Activated naive CD8-positive, alpha-beta T cell treated with anti-CD3 and anti-CD28 coated beads, Interleukin-2, amount 10 ng/mL, durations not matched to agents 7 days and 5 days (primary cell): ENCODE data around the gene RBPJL. TPM values are rescaled to one million over a fixed set of nuclear protein-coding genes. Genes with fewer than 3 reads are reported as not detected.

ENCODE experiments used
- ATAC-seq: fragments of 150-1000 bp; cut with Tn5 transposase; one replicate; pipeline ENCODE4 v1.10.0; 2021; ENCODE audit warnings: low read depth, moderate library complexity
- POLR2A ChIA-PET: fragments of 350-600 bp; sonication (Branson Sonifier 250); formaldehyde crosslinking; loops from one replicate; lab custom pipeline; 2021; ENCODE audit warnings: antibody characterized with exemption; lab: Charles Lee
- DNase-seq: peaks from one replicate; pipeline ENCODE4 v3.0.0; 2021
- H3K27ac Mint-ChIP-seq: one replicate; pipeline ENCODE4 v1.8.0; 2022; ENCODE audit warnings: mild to moderate bottlenecking, mixed read lengths
- H3K27me3 Mint-ChIP-seq: one replicate; pipeline ENCODE4 v1.8.0; 2022; ENCODE audit warnings: mild to moderate bottlenecking, moderate library complexity, mixed read lengths
- H3K36me3 Mint-ChIP-seq: one replicate; pipeline ENCODE4 v1.8.0; 2021; ENCODE audit warnings: mild to moderate bottlenecking, mixed read lengths
- H3K4me1 Mint-ChIP-seq: one replicate; pipeline ENCODE4 v1.8.0; 2021; ENCODE audit warnings: mixed read lengths
- H3K4me3 Mint-ChIP-seq: one replicate; pipeline ENCODE4 v1.8.0; 2022; ENCODE audit warnings: mild to moderate bottlenecking, moderate library complexity, mixed read lengths
- H3K9me3 Mint-ChIP-seq: one replicate; pipeline ENCODE4 v1.8.0; 2021; ENCODE audit warnings: mixed read lengths
- total RNA-seq, 2 experiments: library from RNA; stranded (reverse); gene quantifications; one replicate each; pipeline ENCODE4 v1.2.3, GENCODE V29; 2021

The RBPJL gene
- total RNA-seq, 2 experiments from 2014 or later, result not detected

DNA sequence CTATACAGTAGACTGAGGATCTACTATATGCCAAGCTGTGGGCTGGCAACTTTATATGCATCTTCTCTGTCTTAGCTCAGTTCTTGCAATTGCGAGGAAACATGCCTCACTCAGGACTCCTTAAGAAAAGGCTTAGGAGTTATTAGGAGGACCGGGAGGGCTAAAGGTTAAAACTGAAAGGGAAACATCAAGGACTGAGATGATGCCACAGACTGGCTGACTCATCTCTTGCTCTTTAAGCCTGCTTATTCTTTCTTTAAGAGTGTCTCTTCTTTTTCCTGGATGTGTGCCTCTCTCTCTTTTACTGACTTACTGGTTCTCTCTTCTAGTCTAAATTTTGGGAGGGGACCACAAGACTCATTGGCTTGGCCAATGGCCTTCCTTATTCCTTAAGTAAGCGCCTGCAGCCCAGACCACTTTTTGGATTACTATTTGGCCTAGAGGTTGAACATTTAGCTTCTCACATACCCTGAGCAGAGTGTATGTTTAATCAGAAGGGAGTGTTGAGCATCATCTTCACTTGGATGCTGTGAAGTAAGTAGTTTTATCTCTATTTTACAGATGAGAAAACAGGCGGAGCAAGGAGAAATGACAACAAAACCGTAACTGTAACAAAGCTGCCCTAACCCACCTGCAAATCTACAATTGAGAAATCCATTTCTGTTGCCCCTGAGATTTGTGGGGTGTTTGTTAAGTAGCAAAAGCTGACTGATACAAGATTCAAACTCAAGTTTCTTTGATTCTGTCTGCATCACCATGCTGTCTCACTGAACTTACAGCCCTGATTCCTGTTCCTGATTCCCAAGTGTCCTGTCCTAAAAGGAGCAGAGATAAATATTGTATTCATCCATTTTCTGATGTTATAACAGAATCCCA, 48.8 kb downstream of the RBPJL start:
- no peak for DNase-seq
- POLR2A ChIA-PET, result no interaction called here
- ATAC-seq, result peak; percentile 70
- no peaks in the 10 kb centered on the region for H3K27me3 Mint-ChIP-seq
- H3K27ac Mint-ChIP-seq, result peak overlapping the region; percentile 80
- H3K4me1 Mint-ChIP-seq, result peaks cover 48% of the 10 kb centered on the region
- H3K36me3 Mint-ChIP-seq, result no peaks in the 10 kb centered on the region
- no peaks in the 10 kb centered on the region for H3K9me3 Mint-ChIP-seq
- H3K4me3 Mint-ChIP-seq, result peak overlapping the region; percentile 57

DNA sequence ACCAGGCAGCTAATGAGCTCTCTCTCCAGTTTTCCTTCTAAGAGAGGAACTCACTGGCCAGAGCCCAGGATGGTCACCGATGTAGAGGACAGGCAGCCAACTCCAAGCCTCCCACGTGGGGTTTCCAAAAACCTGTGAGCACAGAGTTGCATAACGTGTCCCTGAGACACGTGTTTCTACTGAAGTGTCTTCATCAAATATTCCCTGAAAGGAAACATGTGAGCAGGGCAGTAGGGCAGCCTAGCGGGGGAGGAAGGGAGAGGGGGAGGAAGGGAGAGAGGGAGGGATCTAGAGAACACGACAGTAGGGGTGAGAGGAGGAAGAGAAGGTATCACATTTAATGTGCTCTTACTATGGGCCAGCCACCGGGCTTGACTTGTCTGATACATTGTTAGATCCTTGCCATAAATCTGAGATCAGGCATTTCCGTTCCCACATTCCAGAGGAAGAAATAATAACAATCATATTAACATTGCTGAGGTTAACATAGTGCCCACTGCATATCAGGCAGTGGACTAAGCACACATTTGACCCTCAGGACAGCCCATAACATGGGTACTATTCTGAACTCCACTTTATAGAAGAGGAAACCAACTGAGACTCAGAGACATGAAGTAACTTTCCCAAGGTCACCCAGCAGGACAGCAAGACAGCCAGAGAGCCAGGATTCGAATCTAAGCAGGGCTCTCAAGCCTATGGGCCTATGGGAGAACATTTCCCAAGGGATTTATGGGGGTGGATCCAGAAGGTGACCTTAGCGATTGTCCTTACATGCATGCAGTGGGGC, 51.8 kb downstream of the RBPJL start:
- Mint-ChIP-seq H3K4me1 (peaks cover 51% of the 10 kb centered on the region), H3K27ac (no peak overlapping the region), H3K9me3 (no peaks in the 10 kb centered on the region), H3K27me3 (no peaks in the 10 kb centered on the region), H3K4me3 (no peak overlapping the region), H3K36me3 (no peaks in the 10 kb centered on the region)
- DNase-seq, result no peak
- ATAC-seq, result no peak
- POLR2A ChIA-PET, result interaction anchor here (1.5 kb wide), 1 partner anchor 15 kb away, joined by 6 read pairs; no protein-coding TSS in a partner anchor

DNA sequence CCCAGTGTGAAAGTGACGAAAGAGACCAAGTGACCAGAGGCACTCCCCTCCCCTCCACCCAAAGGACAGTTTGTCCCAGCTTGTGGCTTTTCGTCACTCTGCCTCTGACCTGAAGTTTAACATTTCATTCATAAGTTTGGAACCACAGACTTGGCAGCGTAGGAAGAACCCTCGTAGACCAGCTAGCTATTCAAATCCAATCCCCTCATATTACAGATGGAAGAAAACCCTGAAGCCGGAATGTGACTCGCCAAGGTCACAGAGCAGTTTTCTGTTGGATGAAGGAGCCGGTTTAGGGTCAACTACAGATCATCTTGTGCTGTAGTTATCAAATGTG, 52.4 kb downstream of the RBPJL start:
- Mint-ChIP-seq H3K27me3 (no peaks in the 10 kb centered on the region), H3K27ac (no peak overlapping the region), H3K36me3 (no peaks in the 10 kb centered on the region), H3K4me3 (no peak overlapping the region), H3K9me3 (no peaks in the 10 kb centered on the region), H3K4me1 (peaks cover 50% of the 10 kb centered on the region)
- ATAC-seq, result no peak
- no peak for DNase-seq
- POLR2A ChIA-PET, result interaction anchor here (1.5 kb wide), 1 partner anchor 15 kb away, joined by 6 read pairs; no protein-coding TSS in a partner anchor

DNA sequence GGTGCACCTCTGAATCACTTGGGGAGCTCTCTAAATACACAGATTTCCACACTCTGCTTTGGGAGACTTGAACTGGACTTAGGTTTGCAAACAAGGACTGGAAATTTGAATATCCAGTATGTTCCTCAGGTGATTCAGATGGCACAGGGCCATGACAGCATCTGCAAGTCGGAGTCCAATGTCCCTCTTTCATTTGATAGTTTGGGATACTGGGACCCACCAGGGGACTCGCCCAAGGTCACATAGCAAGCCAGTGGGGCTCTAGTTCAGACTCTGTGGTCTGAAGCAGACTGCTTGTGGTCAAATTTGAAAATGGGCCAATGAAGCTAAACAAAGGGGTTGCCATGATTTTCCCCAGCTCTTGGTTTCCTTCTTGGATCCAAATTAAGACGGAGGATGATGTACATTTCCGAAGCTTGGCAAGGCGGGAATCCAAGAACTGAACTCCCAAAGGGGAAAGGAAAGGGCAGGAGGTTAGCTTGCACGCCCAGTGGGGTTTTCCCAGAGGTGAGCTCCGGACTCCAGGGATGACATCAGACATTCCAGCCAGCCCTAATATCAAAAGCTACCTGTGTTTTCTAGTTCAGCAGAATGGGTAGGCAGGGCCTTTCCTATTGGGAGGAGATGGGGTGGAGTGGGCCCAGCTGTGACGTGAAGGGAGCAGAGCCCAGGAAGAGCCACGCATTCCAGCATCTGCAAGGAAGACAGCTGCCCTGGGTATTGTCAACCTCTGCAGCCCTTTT, 52.9 kb downstream of the RBPJL start:
- H3K4me3 Mint-ChIP-seq, result no peak overlapping the region
- H3K27ac Mint-ChIP-seq, result no peak overlapping the region
- H3K27me3 Mint-ChIP-seq, result no peaks in the 10 kb centered on the region
- H3K4me1 Mint-ChIP-seq, result peaks cover 47% of the 10 kb centered on the region
- ATAC-seq (no peak), DNase-seq (no peak)
- POLR2A ChIA-PET, result interaction anchor here (1.5 kb wide), 1 partner anchor 14 kb away, joined by 6 read pairs; no protein-coding TSS in a partner anchor
- H3K9me3 Mint-ChIP-seq, result no peaks in the 10 kb centered on the region
- H3K36me3 Mint-ChIP-seq, result no peaks in the 10 kb centered on the region

DNA sequence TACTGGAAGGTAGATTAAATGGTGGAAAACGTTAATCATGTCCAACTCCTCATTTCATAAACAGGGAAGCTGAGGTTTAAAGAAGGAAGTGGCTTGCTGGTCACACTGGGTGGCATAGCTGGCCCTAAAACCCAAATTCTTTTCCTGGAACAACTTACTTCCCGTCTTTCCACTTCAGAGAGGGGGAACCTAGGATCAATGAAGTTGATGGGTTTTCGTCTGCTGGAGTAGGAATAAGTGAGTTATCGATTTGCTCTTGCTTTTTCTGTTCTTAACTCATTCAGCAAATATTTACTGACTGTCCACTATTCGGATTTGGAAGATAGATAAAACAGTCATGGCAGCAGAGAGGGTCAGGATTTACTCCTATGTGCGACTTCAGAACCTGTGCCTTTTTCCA, 55.2 kb downstream of the RBPJL start:
- POLR2A ChIA-PET, result interaction anchor here (0.7 to 2.9 kb wide), 2 partner anchors 14 to 625 kb away, joined by 3 to 14 read pairs; partner anchors contain the start of gene SDC4

DNA sequence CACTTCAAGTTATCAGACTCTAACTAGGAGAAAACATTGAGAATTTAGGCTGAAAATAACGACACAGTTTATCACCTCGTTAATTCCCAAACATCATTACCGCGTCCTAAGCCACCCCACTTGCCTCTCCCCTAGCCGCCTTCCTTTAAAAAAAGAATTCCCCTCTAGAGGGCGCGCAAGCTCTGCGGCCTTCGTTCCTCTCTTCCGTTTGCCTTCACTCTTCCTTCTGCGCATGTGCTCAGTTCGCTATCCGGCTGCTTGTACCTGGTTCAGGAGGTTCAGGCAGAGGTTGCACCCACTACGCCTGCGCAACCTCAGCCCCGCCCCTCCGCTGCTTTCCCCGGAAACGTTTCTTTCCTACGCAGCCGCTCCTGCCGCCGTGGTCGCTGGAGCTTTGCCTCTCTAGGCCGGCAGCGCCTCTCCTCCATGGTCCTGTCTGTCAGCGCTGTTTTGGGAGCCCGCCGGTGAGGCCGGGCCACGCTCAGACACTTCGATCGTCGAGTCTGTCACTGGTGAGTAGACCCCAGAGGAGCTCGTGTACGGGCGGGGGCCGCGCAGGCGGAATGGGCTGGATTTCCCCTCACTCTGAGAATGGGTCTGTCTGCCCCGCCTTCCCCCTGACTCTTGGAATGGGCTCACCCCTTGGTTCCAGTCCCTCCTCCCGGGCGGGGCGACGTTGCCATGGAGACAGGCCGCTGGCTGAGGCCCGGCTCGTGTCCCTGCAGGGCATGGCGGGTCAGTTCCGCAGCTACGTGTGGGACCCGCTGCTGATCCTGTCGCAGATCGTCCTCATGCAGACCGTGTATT, 56.4 kb downstream of the RBPJL start, which contains the start of gene SYS1:
Gene SYS1 (plus strand): TSS at position 353 of the 807 bp plus-strand sequence. CDS start 376 bp downstream, at position 729.
- Mint-ChIP-seq H3K9me3 (no peaks in the 10 kb centered on the region), H3K27ac (peak within 1 kb of the TSS; percentile 90), H3K36me3 (peaks cover 10% of the 10 kb centered on the region), H3K4me1 (peaks cover 40% of the 10 kb centered on the region), H3K4me3 (peak within 1 kb of the TSS; percentile 97), H3K27me3 (no peaks in the 10 kb centered on the region)
- POLR2A ChIA-PET, result interaction anchor here (0.5 to 4.0 kb wide), 15 partner anchors 10 to 1772 kb away, joined by 3 to 49 read pairs (median 4); partner anchors contain the start of genes DNTTIP1, IFT52, PIGT and SDC4
- ATAC-seq (peak; percentile 92), DNase-seq (peak; percentile 97)

More for the DNA sequence above, 55.2 kb downstream of the RBPJL start:
- ATAC-seq (no peak), DNase-seq (no peak)
- Mint-ChIP-seq H3K4me1 (peaks cover 45% of the 10 kb centered on the region), H3K27me3 (no peaks in the 10 kb centered on the region), H3K4me3 (no peak overlapping the region), H3K27ac (no peak overlapping the region), H3K36me3 (peaks cover 5% of the 10 kb centered on the region), H3K9me3 (no peaks in the 10 kb centered on the region)

DNA sequence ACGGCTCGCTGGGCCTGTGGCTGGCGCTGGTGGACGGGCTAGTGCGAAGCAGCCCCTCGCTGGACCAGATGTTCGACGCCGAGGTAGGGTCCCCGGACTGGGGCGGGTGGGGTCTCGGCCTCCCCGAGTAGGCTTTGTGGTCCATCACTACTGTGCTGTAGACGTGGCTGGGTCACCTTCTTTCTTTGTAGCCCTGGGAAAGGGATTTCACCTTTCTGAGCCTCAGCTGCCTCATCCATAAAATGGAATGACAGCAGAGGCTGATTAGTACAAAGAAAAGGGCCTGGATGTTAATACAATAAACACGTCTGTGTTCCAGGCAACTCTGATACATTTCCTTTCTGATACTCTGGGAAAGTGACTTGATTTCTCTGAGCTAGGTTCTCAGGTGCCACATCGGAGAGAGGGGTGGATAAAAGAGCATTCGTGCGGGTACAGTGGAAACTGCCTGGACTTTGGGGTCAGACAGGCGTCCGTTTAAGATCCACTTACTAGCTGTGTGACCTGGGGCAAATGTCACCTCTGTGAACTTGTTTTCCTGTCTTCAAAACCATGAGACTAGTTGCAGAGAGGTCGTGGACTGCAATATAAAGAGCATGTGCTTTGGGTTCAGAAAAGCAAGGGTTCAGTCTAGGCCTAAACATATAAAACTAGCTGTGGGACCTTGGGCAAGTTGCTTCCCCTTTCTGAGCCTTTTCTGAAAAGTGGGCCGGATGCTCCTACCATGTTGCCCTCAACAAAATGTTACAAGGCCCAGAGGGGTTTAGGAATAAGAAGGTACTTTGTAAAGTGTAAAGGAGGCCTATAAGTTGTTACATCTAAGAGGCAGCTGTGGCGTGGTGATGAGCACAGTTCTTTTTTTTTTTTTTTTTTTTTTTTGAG, 57.2 kb downstream of the RBPJL start:
- Mint-ChIP-seq H3K4me1 (peaks cover 40% of the 10 kb centered on the region), H3K36me3 (peaks cover 14% of the 10 kb centered on the region), H3K27me3 (no peaks in the 10 kb centered on the region), H3K9me3 (no peaks in the 10 kb centered on the region), H3K27ac (peak overlapping the region; percentile 90), H3K4me3 (peak overlapping the region; percentile 97)
- ATAC-seq, result no peak
- POLR2A ChIA-PET, result interaction anchor here (0.6 to 4.0 kb wide), 9 partner anchors 9 to 428 kb away, joined by 3 to 49 read pairs (median 8); partner anchors contain the start of genes DNTTIP1, PIGT, SDC4 and WFDC3
- no peak for DNase-seq

DNA sequence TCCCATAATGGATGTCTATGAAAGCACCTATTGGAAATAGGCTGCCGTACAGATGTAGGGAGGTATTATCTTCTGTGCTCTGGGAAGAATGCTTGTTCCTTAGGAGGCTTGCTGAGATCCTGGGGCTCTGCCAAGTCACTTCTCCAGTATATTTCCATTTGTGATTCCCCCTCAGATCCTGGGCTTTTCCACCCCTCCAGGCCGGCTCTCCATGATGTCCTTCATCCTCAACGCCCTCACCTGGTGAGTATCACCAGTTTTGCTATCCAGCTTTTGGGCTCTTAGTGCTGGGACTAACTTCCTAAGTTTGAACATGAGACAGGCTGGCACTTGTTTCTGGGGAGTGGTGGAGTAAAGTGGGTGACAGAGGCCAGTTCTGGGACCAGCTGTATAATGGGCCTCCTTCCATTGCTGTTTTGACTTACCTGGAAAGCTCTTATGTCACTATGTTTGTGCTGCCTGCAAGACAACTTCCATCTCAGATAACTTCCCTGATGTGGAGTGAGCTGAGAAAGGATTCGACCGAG, 58.9 kb downstream of the RBPJL start:
- ATAC-seq (no peak), DNase-seq (no peak)
- Mint-ChIP-seq H3K4me1 (peaks cover 41% of the 10 kb centered on the region), H3K27me3 (no peaks in the 10 kb centered on the region), H3K9me3 (no peaks in the 10 kb centered on the region), H3K36me3 (peaks cover 15% of the 10 kb centered on the region), H3K27ac (no peak overlapping the region), H3K4me3 (no peak overlapping the region)
- POLR2A ChIA-PET, result interaction anchor here (4.0 kb wide), 1 partner anchor 7 kb away, joined by 49 read pairs; no protein-coding TSS in a partner anchor

DNA sequence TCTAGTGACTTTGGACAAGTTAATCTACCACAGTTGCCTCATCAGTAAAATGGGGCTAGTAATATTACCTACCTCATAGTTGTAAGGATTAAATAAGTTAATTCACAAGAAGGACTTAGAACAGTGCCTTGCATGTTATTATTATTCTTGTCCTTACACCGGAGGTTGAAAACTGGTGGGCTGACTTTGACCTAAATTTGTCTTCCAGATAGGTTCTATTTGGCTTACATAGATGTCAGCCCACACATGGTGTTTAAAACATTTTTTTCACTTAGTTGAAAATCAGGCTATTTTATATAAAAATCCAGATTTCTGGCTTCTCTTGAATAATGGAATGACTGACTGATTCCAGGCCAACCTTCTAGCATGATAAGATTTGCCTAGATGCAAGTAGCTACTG, 59.6 kb downstream of the RBPJL start:
- no peak overlapping the region for H3K4me3 Mint-ChIP-seq
- H3K36me3 Mint-ChIP-seq, result peaks cover 15% of the 10 kb centered on the region
- no peak overlapping the region for H3K27ac Mint-ChIP-seq
- DNase-seq, result no peak
- no peak for ATAC-seq
- H3K9me3 Mint-ChIP-seq, result no peaks in the 10 kb centered on the region
- no peaks in the 10 kb centered on the region for H3K27me3 Mint-ChIP-seq
- peaks cover 41% of the 10 kb centered on the region for H3K4me1 Mint-ChIP-seq
- POLR2A ChIA-PET, result interaction anchor here (4.0 kb wide), 1 partner anchor 7 kb away, joined by 49 read pairs; no protein-coding TSS in a partner anchor

DNA sequence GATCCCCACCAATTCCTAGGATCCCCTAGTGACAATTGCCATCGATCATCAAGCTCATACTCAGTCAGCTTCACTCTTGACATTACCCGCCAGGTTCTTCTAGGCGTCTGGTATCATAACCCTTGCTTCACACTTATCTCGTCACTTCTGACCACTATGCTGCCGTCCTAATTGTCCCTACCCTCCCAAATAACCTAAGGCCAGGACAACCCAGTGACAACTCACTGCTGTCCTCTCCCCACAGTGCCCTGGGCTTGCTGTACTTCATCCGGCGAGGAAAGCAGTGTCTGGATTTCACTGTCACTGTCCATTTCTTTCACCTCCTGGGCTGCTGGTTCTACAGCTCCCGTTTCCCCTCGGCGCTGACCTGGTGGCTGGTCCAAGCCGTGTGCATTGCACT, 60.0 kb downstream of the RBPJL start:
- Mint-ChIP-seq H3K4me3 (no peak overlapping the region), H3K27me3 (no peaks in the 10 kb centered on the region)
- POLR2A ChIA-PET, result no interaction called here

DNA sequence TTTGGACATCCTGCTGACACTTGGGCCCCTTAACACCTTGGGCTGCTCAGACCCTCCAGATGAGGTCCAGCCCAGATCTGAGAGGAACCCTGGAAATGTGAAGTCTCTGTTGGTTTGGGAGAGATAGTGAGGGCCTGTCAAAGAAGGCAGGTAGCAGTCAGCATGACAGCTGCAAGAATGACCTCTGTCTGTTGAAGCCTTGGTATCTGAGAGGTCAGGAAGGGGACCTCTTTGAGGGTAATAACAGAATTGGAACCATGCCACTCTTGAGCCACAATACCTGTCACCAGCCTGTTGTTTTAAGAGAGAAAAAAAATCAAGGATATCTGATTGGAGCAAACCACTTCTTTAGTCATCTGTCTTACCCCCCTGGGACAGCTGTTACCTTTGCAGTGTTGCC, 60.5 kb downstream of the RBPJL start:
- ATAC-seq (no peak), DNase-seq (no peak)
- no peak overlapping the region for H3K27ac Mint-ChIP-seq
- no peak overlapping the region for H3K4me3 Mint-ChIP-seq
- POLR2A ChIA-PET, result no interaction called here
- peaks cover 38% of the 10 kb centered on the region for H3K4me1 Mint-ChIP-seq
- peaks cover 15% of the 10 kb centered on the region for H3K36me3 Mint-ChIP-seq
- H3K9me3 Mint-ChIP-seq, result no peaks in the 10 kb centered on the region
- H3K27me3 Mint-ChIP-seq, result no peaks in the 10 kb centered on the region

More for the DNA sequence above, 60.0 kb downstream of the RBPJL start:
- H3K36me3 Mint-ChIP-seq, result peaks cover 15% of the 10 kb centered on the region
- ATAC-seq (no peak), DNase-seq (no peak)
- no peaks in the 10 kb centered on the region for H3K9me3 Mint-ChIP-seq
- peaks cover 41% of the 10 kb centered on the region for H3K4me1 Mint-ChIP-seq
- no peak overlapping the region for H3K27ac Mint-ChIP-seq
